Type B pancreatic cell (in vitro differentiated cells): ENCODE results near the gene WDR1. TPM values are rescaled to one million over a fixed set of nuclear protein-coding genes. Genes with fewer than 3 reads are reported as not detected.

ENCODE experiments used
- DNase-seq: peaks from one replicate; pipeline ENCODE4 v3.0.0; 2021; ENCODE audit warnings: mixed read lengths; ENCODE audit not compliant: unreplicated experiment; ENCODE audit errors: extremely low spot score
- H3K27ac Mint-ChIP-seq: 2 replicates; pipeline ENCODE4 v1.8.0; 2021; ENCODE audit warnings: mild to moderate bottlenecking, mixed read lengths
- H3K27me3 Mint-ChIP-seq: 2 replicates; pipeline ENCODE4 v1.8.0; 2021; ENCODE audit warnings: mixed read lengths
- H3K36me3 Mint-ChIP-seq: 2 replicates; pipeline ENCODE4 v1.8.0; 2021; ENCODE audit warnings: mixed read lengths
- H3K4me1 Mint-ChIP-seq: one replicate; pipeline ENCODE4 v1.8.0; 2021; ENCODE audit warnings: mixed read lengths; ENCODE audit not compliant: unreplicated experiment
- H3K4me3 Mint-ChIP-seq: 2 replicates; pipeline ENCODE4 v1.8.0; 2021; ENCODE audit warnings: mild to moderate bottlenecking, mixed read lengths
- H3K9me3 Mint-ChIP-seq: 2 replicates; pipeline ENCODE4 v1.8.0; 2021; ENCODE audit warnings: mixed read lengths
- total RNA-seq: library from RNA; stranded (reverse); gene quantifications from 2 replicates; pipeline ENCODE4 v1.2.1, GENCODE V29; 2021; ENCODE audit warnings: low replicate concordance
- TF ChIP-seq, protein P1 (sequence below): fragments of 200-600 bp; sonication (generic); conservative IDR thresholded peaks from 2 replicates; pipeline ENCODE4 v1.5.0; 2021; ENCODE audit warnings: antibody characterized with exemption, mild to moderate bottlenecking

WDR1 gene
- total RNA-seq, 1 donor from 2014 or later, result 227 TPM

DNA sequence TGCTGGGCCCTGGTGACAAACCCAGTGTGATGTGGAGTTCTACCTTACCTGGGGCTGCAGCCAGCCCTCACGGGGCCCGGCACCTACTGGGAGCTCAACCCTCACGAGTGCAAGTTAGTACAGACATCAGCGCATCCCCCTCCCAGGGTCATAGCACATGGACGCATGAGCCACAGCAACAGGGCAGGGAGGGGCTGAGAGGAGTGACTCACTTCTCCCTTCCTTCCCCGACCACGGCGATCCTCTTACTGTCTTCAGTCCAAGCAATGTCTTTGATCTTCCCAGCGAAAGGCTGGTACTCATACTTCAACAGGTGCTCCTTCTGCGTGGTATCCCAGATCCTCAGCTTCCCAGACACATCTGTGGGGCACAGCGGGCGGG lies 17.8 kb downstream of the WDR1 start:
- TF ChIP-seq, protein P1, sequence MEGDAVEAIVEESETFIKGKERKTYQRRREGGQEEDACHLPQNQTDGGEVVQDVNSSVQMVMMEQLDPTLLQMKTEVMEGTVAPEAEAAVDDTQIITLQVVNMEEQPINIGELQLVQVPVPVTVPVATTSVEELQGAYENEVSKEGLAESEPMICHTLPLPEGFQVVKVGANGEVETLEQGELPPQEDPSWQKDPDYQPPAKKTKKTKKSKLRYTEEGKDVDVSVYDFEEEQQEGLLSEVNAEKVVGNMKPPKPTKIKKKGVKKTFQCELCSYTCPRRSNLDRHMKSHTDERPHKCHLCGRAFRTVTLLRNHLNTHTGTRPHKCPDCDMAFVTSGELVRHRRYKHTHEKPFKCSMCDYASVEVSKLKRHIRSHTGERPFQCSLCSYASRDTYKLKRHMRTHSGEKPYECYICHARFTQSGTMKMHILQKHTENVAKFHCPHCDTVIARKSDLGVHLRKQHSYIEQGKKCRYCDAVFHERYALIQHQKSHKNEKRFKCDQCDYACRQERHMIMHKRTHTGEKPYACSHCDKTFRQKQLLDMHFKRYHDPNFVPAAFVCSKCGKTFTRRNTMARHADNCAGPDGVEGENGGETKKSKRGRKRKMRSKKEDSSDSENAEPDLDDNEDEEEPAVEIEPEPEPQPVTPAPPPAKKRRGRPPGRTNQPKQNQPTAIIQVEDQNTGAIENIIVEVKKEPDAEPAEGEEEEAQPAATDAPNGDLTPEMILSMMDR, result no peak
- Mint-ChIP-seq H3K9me3 (no peaks in the 10 kb centered on the region), H3K4me1 (peaks cover 26% of the 10 kb centered on the region), H3K4me3 (no peak overlapping the region), H3K36me3 (peaks cover 21% of the 10 kb centered on the region), H3K27ac (no peak overlapping the region), H3K27me3 (no peaks in the 10 kb centered on the region)
- DNase-seq, result no peak

DNA sequence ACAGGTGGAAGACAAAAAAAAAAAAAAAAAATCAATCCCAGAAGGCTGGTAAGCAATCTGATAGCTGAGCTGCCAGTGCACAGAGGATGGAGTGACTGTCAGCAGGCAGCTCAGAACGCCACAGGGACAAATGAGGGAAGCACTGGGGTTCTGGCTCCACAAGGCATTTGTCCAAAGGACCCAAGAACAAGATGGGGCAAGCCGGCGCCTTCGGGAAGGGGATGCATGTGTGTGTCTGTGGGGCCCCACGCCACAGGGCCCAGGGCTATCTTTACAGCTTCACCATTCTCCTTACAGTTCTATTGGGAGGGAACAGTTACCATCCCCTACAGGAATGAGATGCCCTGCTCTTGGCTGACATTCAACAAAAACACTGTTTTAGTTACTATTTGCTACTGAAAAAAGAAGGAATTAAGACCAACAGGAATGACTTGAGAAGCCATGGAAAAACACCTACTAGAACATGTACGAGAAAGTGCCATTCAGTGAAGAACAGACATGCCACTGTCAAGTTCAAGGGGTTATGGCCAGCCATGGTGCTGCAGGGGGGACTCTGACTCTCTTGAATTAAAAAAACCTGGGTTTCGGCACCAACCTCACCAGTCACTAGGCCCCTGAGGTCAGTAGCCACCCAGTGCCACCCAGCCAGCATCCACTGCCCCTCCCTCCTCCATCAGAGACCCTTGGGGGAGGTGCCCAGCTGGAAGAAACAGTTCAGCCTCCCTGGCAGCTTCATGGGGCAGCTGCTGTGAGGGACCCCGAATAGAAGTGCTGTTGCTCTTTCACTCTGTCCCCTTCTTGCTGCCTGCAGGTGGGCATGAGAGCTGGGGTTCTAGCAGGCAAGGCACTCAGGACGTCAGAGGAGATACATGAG lies 18.5 kb downstream of the WDR1 start:
- Mint-ChIP-seq H3K36me3 (peaks cover 24% of the 10 kb centered on the region), H3K4me3 (no peak overlapping the region), H3K27me3 (no peaks in the 10 kb centered on the region), H3K27ac (no peak overlapping the region), H3K9me3 (no peaks in the 10 kb centered on the region), H3K4me1 (peaks cover 32% of the 10 kb centered on the region)
- no peak for DNase-seq
- TF ChIP-seq, protein P1, result no peak

DNA sequence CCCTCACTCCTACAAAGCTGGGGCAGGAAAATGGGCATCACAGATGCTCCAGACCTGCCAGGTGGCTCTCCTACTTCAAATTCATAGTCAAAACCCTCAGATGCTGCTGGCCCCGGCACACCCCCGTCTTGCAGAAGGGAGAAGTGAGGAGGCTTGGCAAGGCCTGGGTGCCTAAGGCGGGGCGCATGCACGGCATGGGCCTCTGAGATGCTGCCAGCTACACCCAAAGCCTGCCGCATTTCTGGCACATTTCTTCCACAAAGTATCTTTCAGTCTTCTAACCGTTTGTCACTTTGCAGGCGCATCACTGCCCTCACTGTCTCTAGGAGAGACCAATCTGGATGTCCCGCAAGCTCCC lies 19.6 kb downstream of the WDR1 start:
- Mint-ChIP-seq H3K9me3 (no peaks in the 10 kb centered on the region), H3K27ac (peak overlapping the region; percentile 48), H3K36me3 (peaks cover 23% of the 10 kb centered on the region), H3K4me3 (no peak overlapping the region), H3K27me3 (no peaks in the 10 kb centered on the region), H3K4me1 (peaks cover 30% of the 10 kb centered on the region)
- DNase-seq, result no peak
- TF ChIP-seq, protein P1, result no peak

DNA sequence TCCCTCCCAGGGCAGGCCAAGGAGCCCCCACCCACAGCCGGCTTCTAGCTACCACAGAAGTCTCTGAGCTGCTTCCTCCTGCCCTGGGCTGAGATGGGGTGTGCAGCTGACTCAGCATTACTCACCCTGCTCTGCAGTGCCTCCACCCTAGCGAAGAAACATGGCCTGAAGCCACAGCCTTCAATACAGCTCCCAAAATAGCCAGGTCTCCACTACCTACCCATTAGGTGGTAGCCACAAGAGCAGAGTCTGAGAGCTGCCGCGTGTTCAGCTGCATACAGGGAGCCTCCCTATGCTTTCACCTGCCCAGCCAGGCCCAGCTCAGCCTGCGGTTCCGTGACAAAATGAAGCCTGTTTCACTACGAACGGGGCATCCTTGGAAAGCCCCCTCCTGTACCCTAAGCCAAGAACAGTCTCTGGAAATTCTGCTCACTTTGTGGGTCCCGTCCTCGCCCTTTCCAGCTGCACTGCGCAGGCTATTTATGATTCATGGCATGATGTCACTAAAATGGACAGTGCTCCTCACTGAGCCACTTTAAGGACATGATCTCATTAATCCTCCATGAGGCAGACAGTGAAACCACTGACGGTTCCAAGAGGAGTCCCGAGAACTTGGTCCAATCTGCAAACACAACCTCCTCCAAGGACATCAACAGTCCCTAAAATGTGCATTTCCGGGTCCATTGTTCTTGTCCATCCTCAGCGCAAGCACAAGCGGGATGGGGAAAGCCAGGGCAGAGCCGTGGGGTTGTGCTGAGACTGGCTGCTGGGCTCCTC lies 20.2 kb downstream of the WDR1 start:
- H3K9me3 Mint-ChIP-seq, result no peaks in the 10 kb centered on the region
- TF ChIP-seq, protein P1, result no peak
- DNase-seq, result no peak
- peaks cover 21% of the 10 kb centered on the region for H3K36me3 Mint-ChIP-seq
- H3K4me3 Mint-ChIP-seq, result no peak overlapping the region
- peaks cover 24% of the 10 kb centered on the region for H3K4me1 Mint-ChIP-seq
- H3K27ac Mint-ChIP-seq, result peak overlapping the region; percentile 48
- no peaks in the 10 kb centered on the region for H3K27me3 Mint-ChIP-seq

DNA sequence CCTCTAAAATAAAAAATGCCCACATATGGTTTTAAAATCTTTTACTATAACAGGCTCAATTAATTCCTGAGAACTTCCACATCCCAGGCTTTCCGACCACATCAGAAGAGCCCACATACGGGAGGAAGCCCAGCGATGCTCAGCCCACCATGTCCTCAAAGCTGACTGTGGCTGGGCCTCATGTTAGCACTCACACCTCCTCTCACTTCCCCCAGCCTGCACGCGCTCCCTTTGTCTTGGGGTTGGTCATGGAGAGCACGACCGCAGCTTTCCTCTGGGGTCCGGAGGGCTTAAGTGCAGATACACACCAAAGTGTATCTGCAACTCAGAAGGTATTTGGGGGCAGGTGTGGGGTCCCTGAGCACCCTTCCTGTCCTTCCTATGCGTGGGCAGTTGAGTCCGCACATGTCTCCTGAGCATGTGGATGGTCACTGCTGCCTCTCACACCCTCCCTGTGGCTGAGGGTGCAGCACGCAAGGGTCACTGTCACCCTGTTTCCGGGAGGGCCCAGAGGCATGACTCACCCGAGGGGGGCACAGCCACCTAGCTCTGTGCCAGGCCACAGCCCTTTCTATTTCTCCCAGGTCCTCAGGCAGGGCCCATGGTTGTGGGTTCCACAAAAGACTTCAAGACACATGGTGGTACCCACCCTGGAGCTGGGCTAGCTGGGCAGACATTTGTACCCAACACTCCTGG lies 21.2 kb downstream of the WDR1 start:
- DNase-seq, result no peak
- Mint-ChIP-seq H3K36me3 (peaks cover 22% of the 10 kb centered on the region), H3K4me1 (peaks cover 22% of the 10 kb centered on the region), H3K27ac (no peak overlapping the region), H3K9me3 (no peaks in the 10 kb centered on the region), H3K4me3 (no peak overlapping the region), H3K27me3 (no peaks in the 10 kb centered on the region)
- TF ChIP-seq, protein P1, result no peak
